Activated naive CD4-positive, alpha-beta T cell treated with anti-CD3 and anti-CD28 coated beads, Interleukin-2, amount 50 U/mL, for 72 hours (primary cell): ENCODE data around the gene TTLL5. TPM values are rescaled to one million over a fixed set of nuclear protein-coding genes. Genes with fewer than 3 reads are reported as not detected.
A peak's percentile ranks its signal among the peaks of the same experiment; 100 is the strongest.

ENCODE experiments used
- ATAC-seq, 2 donors: fragments of 150-1000 bp; cut with Tn5 transposase; 2 replicates each; pipeline ENCODE4 v1.10.0; 2021; ENCODE audit warnings: mild to moderate bottlenecking in 2 of 2, moderate library complexity in 2 of 2
- DNase-seq, 2 donors: peaks; one replicate each; pipeline ENCODE4 v3.0.0; 2021 to 2022; ENCODE audit warnings: low spot score in 2 of 2
- H3K27ac Mint-ChIP-seq, 2 donors: one replicate each; pipeline ENCODE4 v1.8.0; 2022; ENCODE audit warnings: mild to moderate bottlenecking in 2 of 2, mixed read lengths in 2 of 2
- H3K36me3 Mint-ChIP-seq, 2 donors: one replicate each; pipeline ENCODE4 v1.8.0; 2022; ENCODE audit warnings: mixed read lengths in 2 of 2
- H3K9me3 Mint-ChIP-seq, 2 donors: one replicate each; pipeline ENCODE4 v1.8.0; 2022; ENCODE audit warnings: mixed read lengths in 2 of 2
- total RNA-seq, 2 donors: library from RNA; stranded (reverse); gene quantifications; one replicate each; pipeline ENCODE4 v1.2.3, GENCODE V29; 2022

The TTLL5 gene
- total RNA-seq, 2 donors from 2014 or later, result 36.6 TPM

GRCh38 chr14:75995372-75996041 lies 334.5 kb downstream of the TTLL5 start:
- ATAC-seq (no peak), DNase-seq (no peak)
- Mint-ChIP-seq H3K27ac (peak overlapping the region in 1 of 2 donors; percentile 33), H3K36me3 (no peaks in the 10 kb centered on the region), H3K9me3 (no peaks in the 10 kb centered on the region)

- no peaks in the 10 kb centered on the region for H3K9me3 Mint-ChIP-seq
- no peak overlapping the region for H3K27ac Mint-ChIP-seq
- H3K36me3 Mint-ChIP-seq, result no peaks in the 10 kb centered on the region
- DNase-seq, result no peak
- ATAC-seq, result no peak
These were observed 335.4 kb downstream of the TTLL5 start for GRCh38 chr14:75996488-75996887.

- ATAC-seq (no peak), DNase-seq (no peak)
- H3K36me3 Mint-ChIP-seq, result peaks cover 16 to 17% of the 10 kb centered on the region in 2 donors
These were observed 338.6 kb downstream of the TTLL5 start for GRCh38 chr14:75999511-76000190.

GRCh38 chr14:76002383-76002782 lies 341.3 kb downstream of the TTLL5 start:
- no peak for ATAC-seq
- no peak overlapping the region for H3K27ac Mint-ChIP-seq
- DNase-seq, result no peak
- H3K36me3 Mint-ChIP-seq, result peaks cover 30 to 32% of the 10 kb centered on the region in 2 donors
- H3K9me3 Mint-ChIP-seq, result peaks cover 3 to 18% of the 10 kb centered on the region in 2 donors

More at GRCh38 chr14:75999511-76000190, 338.6 kb downstream of the TTLL5 start:
- Mint-ChIP-seq H3K9me3 (peaks cover 3 to 13% of the 10 kb centered on the region in 2 donors), H3K27ac (no peak overlapping the region)

Other genes with a start within 250 kb of the TTLL5 start
- gene JDP2, start 233.2 kb upstream of the TTLL5 start, total RNA-seq, result 1 to 10 TPM in 1 of 2 donors, under 1 TPM in 1; 0.46 to 2.0 TPM
- gene BATF, start 138.8 kb upstream of the TTLL5 start, total RNA-seq, result 100 to 1,000 TPM in 1 of 2 donors, 10 to 100 TPM in 1; 93.6 to 165 TPM
- gene FLVCR2, start 82.6 kb upstream of the TTLL5 start, total RNA-seq, result 10 to 100 TPM; 11.6 to 18.3 TPM
- 10 to 100 TPM; 20.2 to 25.5 TPM for gene ERG28, start 370 bp upstream of the TTLL5 start, total RNA-seq